Endothelial cell of umbilical vein (primary cell): ENCODE data around the gene PBX3. TPM values are rescaled to one million over a fixed set of nuclear protein-coding genes. Genes with fewer than 3 reads are reported as not detected.

Source experiments
- BruUV-seq: library from RNA; stranded (reverse); fragments of 400-500 nt; replicated peaks from 2 replicates; lab custom pipeline; 2021; lab: Mats Ljungman, UMichigan
- CTCF ChIA-PET: fragments of 300-600, 350-600 bp; sonication (Branson Sonifier 250); formaldehyde crosslinking; loops from one replicate; lab custom pipeline; 2021; ENCODE audit warnings: antibody characterized with exemption, inconsistent platforms; lab: Charles Lee
- POLR2A ChIA-PET: fragments of 300-600, 350-600 bp; sonication (Branson Sonifier 250); formaldehyde crosslinking; loops from one replicate; lab custom pipeline; 2021; ENCODE audit warnings: antibody characterized with exemption, inconsistent platforms; lab: Charles Lee
- DNase-seq: peaks from one replicate; pipeline ENCODE4 v3.0.0-alpha.2; 2011; ENCODE audit warnings: low read depth, low spot score
- FAIRE-seq: peaks from 2 replicates; lab custom pipeline; 2011; peaks lifted over from hg19 to GRCh38; lab: Jason Lieb, UNC
- H2AFZ ChIP-seq: 2 replicates; pipeline ENCODE4 v1.6.0; 2012; ENCODE audit warnings: low read depth, low read length, control low read depth, inconsistent platforms
- H3K27ac ChIP-seq: 2 replicates; pipeline ENCODE4 v1.5.1; 2011; ENCODE audit warnings: low read depth, mild to moderate bottlenecking, control low read depth, low read length, moderate library complexity; ENCODE audit not compliant: insufficient read depth
- H3K27me3 ChIP-seq, 2 experiments: 2 replicates each; pipeline versions ENCODE4 v1.6.0 to v1.6.1; 2011; ENCODE audit warnings: low read length in 2 of 2, mixed read lengths in 1 of 2; ENCODE audit not compliant: control insufficient read depth in 2 of 2, insufficient read depth in 2 of 2
- H3K36me3 ChIP-seq, 2 experiments: 2 replicates in 1 of 2; 3 replicates in 1 of 2; pipeline ENCODE4 v1.5.1; 2011; ENCODE audit warnings: low read length in 2 of 2, mild to moderate bottlenecking in 1 of 2, moderate library complexity in 1 of 2; ENCODE audit not compliant: control insufficient read depth in 2 of 2, insufficient read depth in 2 of 2; ENCODE audit errors: extremely low read depth in 1 of 2
- H3K4me1 ChIP-seq: 3 replicates; pipeline ENCODE4 v1.5.1; 2011; ENCODE audit warnings: mild to moderate bottlenecking, low read length; ENCODE audit not compliant: control insufficient read depth, insufficient read depth; ENCODE audit errors: extremely low read depth
- H3K4me2 ChIP-seq: 2 replicates; pipeline ENCODE4 v1.6.1; 2011; ENCODE audit warnings: low read length, control low read depth, mixed read lengths; ENCODE audit not compliant: insufficient read depth
- H3K4me3 ChIP-seq, 3 experiments: fragments of 200-600 bp in 1 of 3; sonication (generic), shearing (Covaris generic) in 1 of 3; replicated peaks in 1 of 3; 2 replicates each; pipeline ENCODE4 v1.5.1; 2011 to 2016; ENCODE audit warnings: control low read depth in 3 of 3, low read length in 3 of 3, mild to moderate bottlenecking in 2 of 3, inconsistent platforms in 1 of 3, low read depth in 1 of 3, moderate library complexity in 1 of 3; ENCODE audit not compliant: insufficient read depth in 1 of 3
- H3K79me2 ChIP-seq: 2 replicates; pipeline ENCODE4 v1.6.0; 2012; ENCODE audit warnings: low read length, inconsistent platforms; ENCODE audit not compliant: control insufficient read depth, insufficient read depth
- H3K9ac ChIP-seq: replicated peaks from 2 replicates; pipeline ENCODE3; 2011; ENCODE audit warnings: low read length, control low read depth; ENCODE audit not compliant: insufficient read depth; ENCODE audit errors: extremely low read depth
- H3K9me1 ChIP-seq: replicated peaks from 3 replicates; pipeline ENCODE4 v1.6.0; 2011; ENCODE audit warnings: mild to moderate bottlenecking, low read length; ENCODE audit not compliant: control insufficient read depth, insufficient read depth; ENCODE audit errors: extremely low read depth
- H3K9me3 ChIP-seq: replicated peaks from 2 replicates; pipeline ENCODE4 v1.5.1; 2012; ENCODE audit warnings: low read length, inconsistent platforms; ENCODE audit not compliant: control insufficient read depth, insufficient read depth
- H4K20me1 ChIP-seq: replicated peaks from 2 replicates; pipeline ENCODE3; 2011; ENCODE audit warnings: mild to moderate bottlenecking, low read length; ENCODE audit not compliant: control insufficient read depth, insufficient read depth; ENCODE audit errors: extremely low read depth
- EZH2 ChIP-seq: IDR thresholded peaks from 2 replicates; pipeline ENCODE4 v1.6.1; 2012; ENCODE audit warnings: borderline replicate concordance, low read depth, mild to moderate bottlenecking, moderate library complexity, low read length, inconsistent platforms; ENCODE audit not compliant: severe bottlenecking
- FOS ChIP-seq: IDR thresholded peaks from 2 replicates; pipeline ENCODE4 v1.6.1; 2011; ENCODE audit warnings: mild to moderate bottlenecking, low read length, moderate library complexity, borderline replicate concordance; ENCODE audit not compliant: insufficient read depth
- GATA2 ChIP-seq: IDR thresholded peaks from 2 replicates; pipeline ENCODE4 v1.7.0; 2011; ENCODE audit warnings: low read depth, mild to moderate bottlenecking, moderate library complexity, mixed read lengths, low read length; ENCODE audit not compliant: insufficient read length, insufficient read depth
- JUN ChIP-seq: IDR thresholded peaks from 2 replicates; pipeline ENCODE4 v1.6.1; 2011; ENCODE audit warnings: borderline replicate concordance, low read depth; ENCODE audit not compliant: insufficient read length, insufficient read depth
- MAX ChIP-seq: IDR thresholded peaks from 2 replicates; pipeline ENCODE4 v1.6.1; 2011; ENCODE audit not compliant: insufficient read depth, insufficient read length
- MYC ChIP-seq: IDR thresholded peaks from one replicate; pipeline ENCODE4 v1.6.1; 2011; ENCODE audit warnings: mild to moderate bottlenecking, low read depth, low read length
- POLR2A ChIP-seq: IDR thresholded peaks from 2 replicates; pipeline ENCODE4 v1.6.1; 2012; ENCODE audit warnings: low read depth, mild to moderate bottlenecking, control low read depth, low read length
- POLR2AphosphoS5 ChIP-seq: IDR thresholded peaks from 2 replicates; pipeline ENCODE4 v1.6.1; 2012; ENCODE audit warnings: low read depth, mild to moderate bottlenecking, control low read depth, low read length, moderate library complexity; ENCODE audit not compliant: insufficient read depth
- dilution Hi-C: fragments of 300-500 bp; cut with MboI; formaldehyde crosslinking; loops from one replicate; pipeline ENCODE4 v1.15.0; 2019; ENCODE audit warnings: low sequenced_read_pairs; ENCODE audit not compliant: extremely low pct_ligation_motif_present
- intact Hi-C: fragments of 100-400 bp; cut with micrococcal nuclease; formaldehyde crosslinking; loops from one replicate; pipeline ENCODE4 v1.10.0; 2022
- polyA plus RNA-seq, 4 experiments: library from polyadenylated mRNA; depleted of rRNA in 3 of 4; stranded (reverse) in 3 of 4; unstranded in 1 of 4; fragments of >200 nt; gene quantifications; 2 replicates each; pipeline versions ENCODE4 v1.2.1 to v1.2.3, GENCODE V29; 2011 to 2012; ENCODE audit warnings: missing spikeins in 1 of 4
- total RNA-seq: library from RNA; stranded (reverse); gene quantifications from 2 replicates; pipeline ENCODE4 v1.2.3, GENCODE V29; 2021
- TF ChIP-seq, protein P1 (sequence below), 2 donors: IDR thresholded peaks; 1 replicate in 1 of 2; 2 replicates in 1 of 2; pipeline ENCODE4 v1.5.1; 2011; ENCODE audit warnings: low read length in 2 of 2, mild to moderate bottlenecking in 2 of 2, moderate library complexity in 2 of 2, control low read depth in 1 of 2, inconsistent platforms in 1 of 2, low read depth in 1 of 2; ENCODE audit not compliant: insufficient read depth in 1 of 2; ENCODE audit errors: extremely low read depth in 1 of 2

PBX3 gene
- total and polyA plus RNA-seq, 2 donors (not counting 3 experiments of a cell fraction or from before 2014, with no cell fraction given), result 18.8 to 42.0 TPM

DNA sequence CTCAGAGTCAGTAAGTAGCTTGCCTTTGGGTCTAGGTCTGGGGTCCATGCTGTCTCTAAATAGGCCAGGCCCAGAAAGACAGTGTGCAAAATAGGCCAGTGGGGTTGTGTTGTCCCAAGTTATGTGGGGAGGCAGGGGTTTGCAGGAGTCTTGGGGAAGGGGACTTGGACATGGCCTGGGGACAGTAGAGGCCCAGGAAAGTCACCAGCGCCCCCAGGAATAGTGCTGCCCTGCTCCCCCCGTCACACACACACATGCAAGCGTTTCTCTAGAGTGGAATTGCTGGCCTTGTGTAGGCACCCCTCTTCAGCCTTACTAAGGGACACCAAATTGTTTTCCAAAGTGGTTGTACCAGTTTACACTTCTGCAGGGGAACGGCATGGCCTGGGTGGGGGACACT lies 227.5 kb downstream of the PBX3 start:
- Histone ChIP-seq H3K9me1 (no peaks in the 10 kb centered on the region), H3K79me2 (no peaks in the 10 kb centered on the region), H2AFZ (no peak overlapping the region), H3K27ac (no peak overlapping the region), H3K4me1 (no peaks in the 10 kb centered on the region), H3K9ac (no peak overlapping the region), H4K20me1 (no peaks in the 10 kb centered on the region), H3K27me3 (peaks cover 2 to 4% of the 10 kb centered on the region in 2 experiments), H3K4me3 (no peak overlapping the region), H3K4me2 (no peak overlapping the region), H3K9me3 (no peaks in the 10 kb centered on the region), H3K36me3 (no peaks in the 10 kb centered on the region)
- intact Hi-C loops (no loop called here), dilution Hi-C loops (no loop called here)
- TF ChIP-seq MYC (no peak), JUN (no peak), FOS (no peak), POLR2AphosphoS5 (no peak), POLR2A (no peak), MAX (no peak), EZH2 (no peak), GATA2 (no peak)
- TF ChIP-seq, protein P1, sequence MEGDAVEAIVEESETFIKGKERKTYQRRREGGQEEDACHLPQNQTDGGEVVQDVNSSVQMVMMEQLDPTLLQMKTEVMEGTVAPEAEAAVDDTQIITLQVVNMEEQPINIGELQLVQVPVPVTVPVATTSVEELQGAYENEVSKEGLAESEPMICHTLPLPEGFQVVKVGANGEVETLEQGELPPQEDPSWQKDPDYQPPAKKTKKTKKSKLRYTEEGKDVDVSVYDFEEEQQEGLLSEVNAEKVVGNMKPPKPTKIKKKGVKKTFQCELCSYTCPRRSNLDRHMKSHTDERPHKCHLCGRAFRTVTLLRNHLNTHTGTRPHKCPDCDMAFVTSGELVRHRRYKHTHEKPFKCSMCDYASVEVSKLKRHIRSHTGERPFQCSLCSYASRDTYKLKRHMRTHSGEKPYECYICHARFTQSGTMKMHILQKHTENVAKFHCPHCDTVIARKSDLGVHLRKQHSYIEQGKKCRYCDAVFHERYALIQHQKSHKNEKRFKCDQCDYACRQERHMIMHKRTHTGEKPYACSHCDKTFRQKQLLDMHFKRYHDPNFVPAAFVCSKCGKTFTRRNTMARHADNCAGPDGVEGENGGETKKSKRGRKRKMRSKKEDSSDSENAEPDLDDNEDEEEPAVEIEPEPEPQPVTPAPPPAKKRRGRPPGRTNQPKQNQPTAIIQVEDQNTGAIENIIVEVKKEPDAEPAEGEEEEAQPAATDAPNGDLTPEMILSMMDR (IDR thresholded peaks at IDR 0.05; ENCODE audit: extremely low read depth in 1 of 2, insufficient read depth in 1 of 2, low read depth in 1 of 2, low read length in 2 of 2), result no peak
- BruUV-seq, result no TSS peak
- CTCF ChIA-PET, result no interaction called here
- FAIRE-seq (no peak), DNase-seq (no peak)
- POLR2A ChIA-PET, result no interaction called here
